Activated gamma-delta T cell (primary cell): ENCODE measurements around the gene SCP2.
"Not testable (repeated sequence)": the region's sequence is repeated elsewhere in the genome, so short reads cannot be mapped to it uniquely, and the experiment has no call there.

Experiments used
- DNase-seq: peaks from one replicate; lab custom pipeline; 2025; lab: John Stamatoyannopoulos, UW

The SCP2 gene

GRCh38 chr1:52969234-52969633 is 42.2 kb downstream of the SCP2 start:
- not testable (repeated sequence) for DNase-seq

GRCh38 chr1:52970149-52970548 is 43.1 kb downstream of the SCP2 start:
- no peak for DNase-seq

GRCh38 chr1:52973841-52974240 is 46.8 kb downstream of the SCP2 start:
- DNase-seq = no peak

- DNase-seq = no peak
Measured at GRCh38 chr1:52976183-52977035, 49.3 kb downstream of the SCP2 start.

DNA sequence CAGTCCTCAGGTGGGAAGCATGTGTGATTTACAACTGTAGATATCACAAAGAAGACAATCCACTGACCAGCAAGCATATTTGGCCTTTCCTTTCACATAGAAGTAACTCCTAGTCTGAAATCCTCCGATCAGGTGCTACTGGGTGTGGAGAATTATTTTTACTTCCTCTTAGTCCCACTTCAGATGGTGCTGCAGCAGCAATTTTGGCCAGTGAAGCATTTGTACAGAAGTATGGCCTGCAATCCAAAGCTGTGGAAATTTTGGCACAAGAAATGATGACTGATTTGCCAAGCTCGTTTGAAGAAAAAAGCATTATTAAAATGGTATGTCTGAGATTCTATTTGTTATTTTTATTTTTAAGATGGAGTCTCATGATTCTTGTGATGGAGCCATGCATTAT is 51.0 kb downstream of the SCP2 start:
- no peak for DNase-seq

GRCh38 chr1:52992733-52993132 is 65.7 kb downstream of the SCP2 start:
- not testable (repeated sequence) for DNase-seq

- DNase-seq = no peak
Measured at GRCh38 chr1:52994656-52995055, 67.6 kb downstream of the SCP2 start.

GRCh38 chr1:52996653-52997052 is 69.6 kb downstream of the SCP2 start:
- DNase-seq = no peak

DNA sequence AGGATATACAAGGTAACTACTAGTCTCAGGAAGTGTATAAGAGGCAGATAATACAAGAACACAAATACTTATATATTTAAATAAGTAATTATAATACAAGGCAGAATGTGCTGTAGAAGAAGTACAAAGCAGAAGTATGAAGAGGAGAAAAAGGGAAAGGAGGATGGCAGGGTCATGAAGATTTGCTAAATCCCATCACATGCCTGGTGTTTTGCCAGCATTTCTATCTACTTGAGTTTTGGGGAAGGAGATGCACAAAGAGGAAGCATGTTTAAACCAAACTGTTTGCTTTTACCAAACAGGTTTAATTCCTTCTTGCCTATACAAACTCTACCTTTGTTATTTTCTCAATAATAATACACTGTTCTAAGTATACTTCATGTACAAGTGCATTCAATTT is 74.1 kb downstream of the SCP2 start:
- DNase-seq = no peak

DNA sequence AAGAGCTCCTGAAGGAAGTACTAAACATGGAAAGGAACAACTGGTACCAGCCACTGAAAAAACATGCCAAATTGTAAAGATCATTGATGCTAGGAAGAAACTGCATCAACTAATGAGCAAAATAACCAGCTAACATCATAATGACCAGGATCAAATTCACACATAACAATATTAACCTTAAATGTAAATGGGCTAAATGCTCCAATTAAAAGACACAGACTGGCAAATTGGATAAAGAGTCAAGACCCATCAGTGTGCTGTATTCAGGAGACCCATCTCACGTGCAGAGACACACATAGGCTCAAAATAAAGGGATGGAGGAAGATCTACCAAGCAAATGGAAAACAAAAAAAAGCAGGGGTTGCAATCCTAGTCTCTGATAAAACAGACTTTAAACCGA is 79.5 kb downstream of the SCP2 start:
- not testable (repeated sequence) for DNase-seq

DNA sequence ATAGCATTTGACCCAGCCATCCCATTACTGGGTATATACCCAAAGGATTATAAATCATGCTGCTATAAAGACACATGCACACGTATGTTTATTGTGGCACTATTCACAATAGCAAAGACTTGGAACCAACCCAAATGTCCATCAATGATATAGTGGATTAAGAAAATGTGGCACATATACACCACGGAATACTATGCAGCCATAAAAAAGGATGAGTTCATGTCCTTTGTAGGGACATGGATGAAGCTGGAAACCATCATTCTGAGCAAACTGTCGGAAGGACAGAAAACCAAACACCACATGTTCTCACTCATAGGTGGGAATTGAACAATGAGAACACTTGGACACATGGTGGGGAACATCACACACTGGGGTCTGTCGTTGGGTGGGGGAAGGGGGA is 83.2 kb downstream of the SCP2 start:
- not testable (repeated sequence) for DNase-seq

DNA sequence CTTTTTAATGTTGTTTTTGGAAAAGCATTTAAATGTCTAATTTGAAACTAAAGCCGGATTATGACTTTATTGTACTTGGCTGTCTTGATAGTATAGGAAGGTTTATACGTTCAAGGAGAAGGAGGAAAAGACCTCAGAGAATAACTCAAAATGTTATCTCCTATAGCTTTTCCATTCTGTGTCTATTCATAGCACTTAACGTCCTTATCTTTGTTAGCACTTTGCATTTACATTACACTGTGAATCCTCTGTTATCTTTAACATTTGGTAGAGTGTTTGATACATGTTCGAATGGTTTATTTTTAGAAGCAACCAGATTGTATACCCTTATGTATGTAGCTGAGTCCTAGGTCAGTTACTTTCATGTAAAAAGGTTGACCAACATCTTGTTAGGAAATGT is 84.1 kb downstream of the SCP2 start:
- DNase-seq = no peak

DNA sequence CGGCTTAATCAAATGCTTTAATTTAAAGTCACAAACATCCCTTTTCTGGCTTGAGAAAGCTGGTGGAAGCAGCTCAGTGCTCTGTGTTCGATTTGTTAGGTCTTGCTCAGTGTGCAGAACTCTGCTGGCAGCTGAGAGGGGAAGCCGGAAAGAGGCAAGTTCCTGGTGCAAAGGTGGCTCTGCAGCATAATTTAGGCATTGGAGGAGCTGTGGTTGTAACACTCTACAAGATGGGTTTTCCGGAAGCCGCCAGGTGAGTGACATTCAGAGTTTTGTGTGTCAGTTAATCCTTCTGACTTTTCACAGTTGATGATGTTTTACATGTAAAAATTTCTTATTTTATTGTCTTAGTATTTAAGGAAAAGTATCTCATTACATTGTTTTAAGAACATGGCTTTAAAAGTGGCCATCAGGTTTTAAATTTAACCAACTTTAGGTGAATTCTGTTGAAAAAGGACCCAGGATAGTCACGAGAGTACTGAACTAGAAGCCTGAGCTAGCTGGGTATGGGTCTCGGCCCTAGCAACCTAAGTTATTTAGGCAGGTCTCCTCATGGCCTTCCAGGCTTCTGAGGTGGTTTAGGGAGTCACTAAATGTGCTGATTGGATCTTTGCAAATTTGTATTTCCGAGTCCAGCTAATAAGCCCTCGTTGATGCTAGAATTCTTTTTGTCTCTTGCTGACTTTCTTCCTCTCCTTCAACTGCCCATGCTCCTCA is 87.9 kb downstream of the SCP2 start:
- DNase-seq = no peak

DNA sequence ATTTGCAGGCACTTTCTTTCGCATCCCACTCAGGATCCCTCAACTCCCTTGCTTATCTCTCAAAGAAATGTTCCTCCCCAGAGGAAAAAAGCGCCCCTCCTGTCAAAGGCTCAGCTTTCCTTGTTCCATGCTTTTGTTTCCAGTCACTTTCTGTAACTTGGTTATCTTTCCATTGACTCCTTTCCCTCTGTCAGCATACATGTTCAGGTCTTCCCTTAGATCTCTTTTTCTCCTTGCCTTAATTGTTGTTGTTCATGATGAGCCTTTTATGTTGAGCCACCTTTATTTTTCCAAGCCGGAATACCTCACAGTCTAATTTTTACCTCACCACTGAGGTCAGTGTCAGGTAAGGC is 88.4 kb downstream of the SCP2 start:
- DNase-seq = no peak

DNA sequence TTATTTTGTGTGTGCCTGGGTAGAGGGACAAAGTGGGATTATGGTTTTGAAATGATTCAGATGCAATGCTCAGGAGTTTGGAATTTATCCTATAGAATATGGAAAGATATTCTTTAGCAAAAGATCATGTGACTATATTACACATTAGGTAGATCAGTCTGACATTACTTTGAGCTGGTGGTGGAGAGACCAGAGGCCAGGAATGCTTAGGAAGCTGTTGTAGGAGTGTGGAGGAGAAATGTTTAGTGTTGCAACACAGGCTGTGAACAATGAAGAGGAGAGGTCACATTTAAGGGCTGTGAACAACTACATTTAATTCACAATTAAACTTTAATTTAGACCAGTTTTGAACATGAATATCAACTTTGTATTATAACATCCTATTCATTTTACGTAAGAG is 89.6 kb downstream of the SCP2 start:
- DNase-seq = no peak

GRCh38 chr1:53020588-53020987 is 93.5 kb downstream of the SCP2 start:
- DNase-seq = no peak

- no peak for DNase-seq
Measured at GRCh38 chr1:53022179-53022578, 95.1 kb downstream of the SCP2 start.

DNA sequence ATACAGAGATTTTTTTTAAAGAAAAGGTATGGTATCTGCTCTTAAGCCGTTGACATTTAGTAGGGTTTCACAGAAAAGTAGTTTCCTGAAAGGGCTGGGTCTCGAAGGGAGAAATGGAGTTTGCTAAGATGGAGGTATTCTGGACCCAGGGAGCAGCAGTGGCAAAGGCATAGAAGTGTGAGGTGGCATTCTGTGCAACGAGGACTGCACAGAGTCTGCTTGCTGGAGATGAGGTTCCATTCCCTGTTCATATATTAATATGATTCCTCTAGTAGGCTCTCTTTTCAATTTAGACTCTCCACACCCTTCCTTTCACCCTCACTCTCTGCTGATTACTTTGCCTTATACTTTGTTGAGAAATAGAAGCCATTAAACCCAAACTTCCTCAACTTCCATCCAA is 96.5 kb downstream of the SCP2 start:
- DNase-seq = no peak

DNA sequence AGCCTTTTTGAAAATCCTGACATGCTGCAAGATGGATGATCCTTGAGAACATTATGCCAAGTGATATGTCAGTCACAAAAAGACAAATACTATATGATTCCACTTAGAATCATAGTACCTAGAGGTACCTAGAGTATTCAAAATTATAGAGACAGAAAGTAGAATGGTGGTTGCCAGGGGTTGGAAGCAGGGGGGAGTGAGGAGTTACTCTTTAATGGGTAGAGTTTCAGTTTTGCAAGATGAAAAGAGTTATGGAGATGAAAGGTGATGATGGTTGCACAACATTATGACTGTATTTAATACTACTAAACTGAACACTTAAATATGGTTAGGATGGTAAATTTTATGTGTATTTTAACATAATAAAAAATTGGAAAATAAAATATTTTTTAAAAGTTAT is 97.0 kb downstream of the SCP2 start:
- DNase-seq = no peak

DNA sequence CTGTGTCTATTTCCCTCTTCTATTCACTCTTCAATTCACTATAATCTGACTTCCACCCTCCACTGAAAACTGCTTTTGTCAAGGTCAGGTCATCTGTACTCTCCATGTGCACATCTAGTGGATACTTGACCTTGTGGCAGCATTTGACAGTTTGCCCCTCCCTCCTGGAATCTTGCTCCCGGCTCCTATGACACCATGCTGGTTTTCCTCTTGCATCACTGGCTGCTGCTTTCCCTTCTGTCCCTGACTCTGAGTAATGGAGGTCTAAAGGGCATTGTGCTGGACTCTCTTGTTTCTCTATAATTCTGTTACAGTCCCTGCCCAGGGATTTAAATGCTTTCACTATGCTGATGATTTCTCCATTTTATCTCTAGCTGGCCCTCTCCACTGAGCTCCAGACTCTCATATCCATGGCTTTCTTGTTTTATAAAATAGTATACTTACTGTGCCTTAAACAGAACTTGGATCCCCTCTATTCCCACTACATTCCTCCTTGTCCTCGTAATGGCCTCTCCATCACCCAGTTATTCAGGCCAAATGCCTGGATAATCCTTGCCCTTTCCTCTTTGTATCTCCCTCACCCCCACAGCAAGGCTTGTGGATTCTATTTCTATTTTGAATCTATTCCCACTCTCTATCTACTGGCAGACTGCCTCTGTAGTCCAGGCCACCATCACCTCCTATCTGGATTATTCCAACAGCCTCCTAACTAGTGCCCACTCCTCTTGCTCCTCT is 98.1 kb downstream of the SCP2 start:
- DNase-seq = no peak

DNA sequence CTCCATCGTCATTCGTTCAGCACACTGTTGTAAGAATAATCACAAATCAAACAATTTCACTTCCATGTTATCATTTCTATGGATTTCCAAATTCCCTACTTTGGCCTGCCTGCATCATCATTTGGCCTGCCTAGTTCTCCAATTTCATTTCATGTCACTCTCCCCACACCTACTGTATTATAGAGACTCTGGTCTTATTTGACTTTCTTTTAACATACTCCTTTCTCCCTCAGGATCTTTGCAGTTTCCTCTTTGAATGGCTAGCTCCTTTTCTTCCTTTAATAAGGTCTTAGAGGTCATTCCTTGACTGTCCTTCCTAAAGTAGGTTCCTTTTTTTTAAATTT is 98.7 kb downstream of the SCP2 start:
- DNase-seq = no peak

GRCh38 chr1:53026254-53026653 is 99.2 kb downstream of the SCP2 start:
- no peak for DNase-seq

DNA sequence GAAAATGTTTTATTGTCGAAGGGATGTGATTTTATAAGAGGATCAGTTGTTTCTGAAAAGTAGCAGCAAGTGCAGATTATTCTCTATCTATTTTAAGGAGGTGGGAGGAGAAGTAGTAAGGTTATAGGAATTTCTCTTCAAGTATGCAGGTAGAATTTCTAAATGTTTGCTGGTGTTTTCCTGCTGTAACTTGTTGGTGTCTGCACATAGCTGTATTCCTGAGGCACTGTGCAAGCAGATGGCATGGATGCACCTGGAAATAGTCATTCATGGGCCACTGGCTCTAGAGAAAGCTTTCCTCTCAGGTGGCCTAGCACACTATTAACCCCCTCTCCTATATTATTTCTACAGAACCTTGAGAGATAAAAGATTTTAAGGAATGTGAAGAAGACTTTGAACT is 104.7 kb downstream of the SCP2 start:
- no peak for DNase-seq
